Coronary artery (tissue), 2 donors: ENCODE measurements around the gene SAMHD1.

Experiments used
- DNase-seq: peaks from one replicate; pipeline ENCODE4 v3.0.0-alpha.2; 2017; ENCODE audit warnings: low spot score
- H3K27ac ChIP-seq, 2 donors: fragments of 200-600 bp; sonication (generic); one replicate each; pipeline ENCODE4 v1.5.1; 2016 to 2019
- H3K4me3 ChIP-seq: fragments of 200-600 bp; sonication (generic); 2 replicates; pipeline ENCODE4 v1.5.1; 2016; ENCODE audit warnings: mild to moderate bottlenecking, moderate library complexity
- CTCF ChIP-seq: fragments of 200-600 bp; sonication (generic); IDR thresholded peaks from one replicate; pipeline ENCODE4 v1.5.1; 2019; ENCODE audit warnings: antibody characterized with exemption

The SAMHD1 gene

GRCh38 chr20:36862857-36863668 lies 88.4 kb downstream of the SAMHD1 start:
- no peak for DNase-seq
- H3K4me3 ChIP-seq, result peak overlapping the region; percentile 86
- peak overlapping the region; percentile 88 to 94 for H3K27ac ChIP-seq
- no peak for TF ChIP-seq CTCF

- DNase-seq, result peak; percentile 92
- H3K4me3 ChIP-seq, result peak overlapping the region; percentile 86
- TF ChIP-seq CTCF, result no peak
- H3K27ac ChIP-seq, result peak overlapping the region; percentile 88 to 94
Observed at GRCh38 chr20:36861875-36862801, 89.4 kb downstream of the SAMHD1 start.

- H3K4me3 ChIP-seq, result peak overlapping the region; percentile 86
- peak overlapping the region; percentile 88 to 94 for H3K27ac ChIP-seq
- no peak for TF ChIP-seq CTCF
- DNase-seq, result no peak
Observed at GRCh38 chr20:36861625-36861874, 90.0 kb downstream of the SAMHD1 start.

GRCh38 chr20:36860811-36861624 lies 90.5 kb downstream of the SAMHD1 start:
- DNase-seq, result no peak
- TF ChIP-seq CTCF, result no peak
- H3K4me3 ChIP-seq, result peak overlapping the region; percentile 86
- peak overlapping the region; percentile 88 to 94 for H3K27ac ChIP-seq

GRCh38 chr20:36860339-36860738 lies 91.2 kb downstream of the SAMHD1 start:
- H3K27ac ChIP-seq, result peak overlapping the region; percentile 88 to 94
- no peak for TF ChIP-seq CTCF
- H3K4me3 ChIP-seq, result no peak overlapping the region
- DNase-seq, result no peak

GRCh38 chr20:36859700-36860330 lies 91.7 kb downstream of the SAMHD1 start:
- H3K4me3 ChIP-seq, result no peak overlapping the region
- TF ChIP-seq CTCF, result no peak
- peak overlapping the region; percentile 88 to 94 for H3K27ac ChIP-seq
- no peak for DNase-seq
